ENCODE measurements around the gene FSTL5.
"Not testable (repeated sequence)": the region's sequence is repeated elsewhere in the genome, so short reads cannot be mapped to it uniquely, and the experiment has no call there.

The FSTL5 gene

GRCh38 chr4:161828061-161828460 lies 335.7 kb downstream of the FSTL5 start:
- DNase-seq, result no peak

DNA sequence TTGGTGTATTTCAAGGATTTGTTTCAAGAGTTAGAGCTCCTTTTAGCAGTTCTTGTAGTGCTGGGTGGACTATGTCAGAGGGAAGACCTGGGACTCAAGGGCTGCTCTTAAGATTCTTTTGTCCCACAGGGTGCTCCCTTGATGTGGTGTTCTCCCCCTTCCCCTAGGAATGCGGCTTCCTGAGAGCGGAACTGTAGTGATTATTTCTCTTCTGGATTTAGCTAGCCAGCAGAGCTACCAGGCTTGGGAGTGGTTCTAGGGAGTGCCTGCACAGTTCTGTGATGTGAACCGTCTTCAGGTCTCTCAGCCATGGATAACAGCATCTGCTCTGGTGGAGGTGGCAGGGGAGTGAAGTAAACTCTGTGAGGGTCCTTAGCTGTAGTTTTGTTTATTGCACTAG lies 336.8 kb downstream of the FSTL5 start:
- DNase-seq, result no peak

DNA sequence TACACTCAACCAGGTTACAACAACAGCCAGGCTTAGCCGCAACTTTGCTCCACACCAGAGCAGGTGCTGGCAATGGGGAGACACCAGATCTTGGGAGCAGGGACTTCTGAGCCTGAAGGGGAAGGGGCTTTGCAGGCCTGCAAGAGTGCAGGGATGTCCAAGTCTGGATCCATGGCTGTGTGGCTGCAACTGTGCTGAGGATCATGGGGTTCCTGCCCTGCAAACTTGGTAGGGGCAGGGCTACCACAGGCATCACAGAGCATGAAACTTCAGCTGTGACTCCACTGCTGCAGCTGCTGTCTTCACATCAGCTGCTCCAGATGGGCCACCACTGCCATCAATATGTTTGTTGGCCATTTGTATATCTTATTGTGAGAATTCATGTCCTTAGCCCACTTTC lies 340.4 kb downstream of the FSTL5 start:
- no peak for DNase-seq

- no peak for DNase-seq
These were observed 341.6 kb downstream of the FSTL5 start for GRCh38 chr4:161822174-161822573.

- no peak for DNase-seq
These were observed 345.9 kb downstream of the FSTL5 start for GRCh38 chr4:161817914-161818313.

DNA sequence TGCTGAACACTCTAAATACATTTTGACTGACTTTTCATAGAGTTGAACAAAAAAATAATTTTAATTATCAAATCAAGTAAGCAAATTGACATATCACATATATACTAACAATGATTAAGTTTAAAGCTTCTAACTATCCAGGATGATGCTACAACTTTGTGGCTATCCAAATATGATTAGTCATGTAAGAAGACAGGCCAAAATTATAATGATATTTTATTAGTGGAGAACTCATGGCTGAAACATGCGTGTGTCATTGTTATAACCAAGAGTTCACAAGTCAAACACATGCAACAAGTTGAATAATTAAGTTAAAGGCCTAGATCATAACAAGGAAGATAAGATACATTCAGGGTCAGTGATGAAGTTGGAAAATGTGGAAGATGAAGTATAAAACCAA lies 346.8 kb downstream of the FSTL5 start:
- no peak for DNase-seq

- DNase-seq, result no peak
These were observed 348.0 kb downstream of the FSTL5 start for GRCh38 chr4:161815841-161816240.

GRCh38 chr4:161813889-161814288 lies 349.9 kb downstream of the FSTL5 start:
- no peak for DNase-seq

DNA sequence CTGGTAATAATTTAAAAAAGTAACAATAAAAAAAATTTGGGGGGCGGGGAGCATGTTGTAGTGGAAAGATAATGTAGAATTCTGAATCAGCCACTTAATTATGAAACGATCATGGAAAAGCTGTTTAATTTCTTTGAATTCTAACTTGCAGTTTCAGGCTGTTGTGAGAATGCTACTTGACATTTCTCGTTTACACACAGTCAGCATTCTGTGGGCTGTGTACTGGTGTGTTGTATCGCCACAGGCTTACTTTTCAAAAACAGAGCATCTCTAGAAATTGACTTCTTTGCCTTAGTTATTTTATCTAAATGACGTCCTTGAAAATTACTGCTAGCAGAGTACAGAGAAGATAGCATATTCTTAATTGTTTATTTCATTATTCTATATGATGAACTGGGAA lies 350.4 kb downstream of the FSTL5 start:
- DNase-seq, result no peak

- no peak for DNase-seq
These were observed 360.6 kb downstream of the FSTL5 start for GRCh38 chr4:161803171-161803570.

- DNase-seq, result no peak
These were observed 364.1 kb downstream of the FSTL5 start for GRCh38 chr4:161799710-161800109.

- DNase-seq, result no peak
These were observed 370.8 kb downstream of the FSTL5 start for GRCh38 chr4:161792991-161793390.

DNA sequence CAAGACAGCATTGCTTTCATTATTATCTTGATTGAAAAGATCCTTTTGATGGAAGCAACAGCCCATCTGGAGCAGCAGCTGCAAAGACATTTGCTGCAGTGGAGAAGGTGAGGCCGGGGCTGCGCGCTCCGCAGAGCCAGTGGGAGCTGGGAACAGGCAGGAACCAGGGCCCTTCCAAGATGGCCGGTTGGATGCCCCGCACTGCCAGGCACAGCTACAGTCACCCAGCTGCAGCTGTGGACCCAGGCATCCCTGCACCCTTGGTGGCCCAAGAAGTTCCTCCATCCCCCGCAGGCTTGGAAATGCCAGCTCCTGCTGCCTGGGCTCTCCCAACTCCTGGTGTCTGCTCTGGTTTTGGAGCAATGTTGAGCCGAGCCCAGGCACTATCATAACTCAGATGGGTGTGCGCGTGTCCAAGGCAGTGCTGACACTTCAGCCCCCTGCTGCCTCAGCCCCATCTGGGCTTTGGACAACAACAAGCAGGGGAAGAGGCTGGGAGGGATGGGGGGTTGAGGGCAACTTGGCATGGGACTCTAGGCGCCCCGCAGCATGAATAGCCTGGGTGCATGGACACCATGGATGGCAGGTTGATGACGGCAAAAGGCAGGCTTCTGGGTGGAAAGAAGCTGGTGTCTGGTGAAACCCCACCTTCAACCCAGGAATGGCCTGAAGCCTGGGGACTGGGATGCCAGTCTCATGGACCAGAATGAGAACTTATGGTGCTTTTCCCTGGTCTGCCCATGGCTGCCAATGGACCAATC lies 371.8 kb downstream of the FSTL5 start:
- DNase-seq, result no peak

DNA sequence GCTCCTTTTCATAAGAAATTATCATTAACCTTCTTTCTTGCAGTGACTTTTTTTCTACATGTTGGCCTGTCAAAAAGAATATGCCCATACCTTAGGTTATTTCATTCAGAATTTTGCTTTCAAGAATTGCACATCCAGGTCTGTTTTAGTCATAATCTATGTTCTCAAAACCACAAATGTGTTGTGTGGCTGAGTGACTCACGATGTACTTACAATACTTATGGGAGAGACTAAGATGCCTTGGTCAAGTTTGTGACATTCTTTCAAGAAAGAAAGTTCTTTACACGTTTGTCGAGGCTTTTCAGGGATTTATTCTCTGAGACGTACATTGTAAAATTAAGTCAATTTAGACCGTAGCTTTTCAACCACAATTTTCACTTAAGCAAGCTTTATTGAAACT lies 396.7 kb downstream of the FSTL5 start:
- DNase-seq, result no peak

DNA sequence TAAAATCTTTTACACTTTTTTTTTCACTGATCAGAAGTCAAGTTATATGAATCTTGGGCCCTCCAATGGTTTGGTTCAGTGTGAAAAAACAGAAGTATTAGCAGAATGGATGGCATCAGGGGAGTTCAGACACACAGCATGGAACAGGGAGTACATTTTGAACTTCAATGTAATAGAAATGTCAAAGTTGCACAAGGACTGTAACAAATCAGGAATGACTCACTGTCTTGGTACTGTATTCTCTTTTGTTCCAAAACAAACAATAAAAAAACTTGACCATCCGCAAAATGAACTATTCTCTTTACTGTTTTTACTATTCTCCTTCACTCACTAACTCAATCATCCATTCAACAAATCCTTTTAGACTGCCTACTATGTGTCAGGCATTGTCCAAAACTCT lies 401.0 kb downstream of the FSTL5 start:
- no peak for DNase-seq

GRCh38 chr4:161760008-161760407 lies 403.8 kb downstream of the FSTL5 start:
- no peak for DNase-seq

- DNase-seq, result not testable (repeated sequence)
These were observed 405.4 kb downstream of the FSTL5 start for GRCh38 chr4:161758412-161758811.

GRCh38 chr4:161728929-161729328 lies 434.9 kb downstream of the FSTL5 start:
- DNase-seq, result no peak

GRCh38 chr4:161721947-161722346 lies 441.9 kb downstream of the FSTL5 start:
- no peak for DNase-seq

DNA sequence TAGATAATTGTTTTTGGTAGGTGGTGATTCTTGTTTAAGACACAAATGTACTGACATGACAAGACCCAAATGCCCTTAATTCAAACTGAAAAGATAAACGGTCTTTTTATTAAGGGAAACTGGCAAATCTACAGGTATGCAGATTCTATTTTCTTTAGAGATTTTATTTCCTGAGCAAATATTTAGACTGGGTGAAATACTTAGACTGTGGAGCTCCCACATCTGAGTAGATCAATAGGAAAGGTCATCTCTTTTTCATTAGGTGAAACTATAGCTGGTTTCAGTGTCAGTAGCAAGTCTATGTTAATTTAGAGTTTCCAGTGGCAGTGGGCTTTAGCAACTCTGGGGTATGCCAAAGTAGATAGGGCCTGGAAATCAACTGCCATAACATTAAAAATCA lies 446.7 kb downstream of the FSTL5 start:
- DNase-seq, result no peak

DNA sequence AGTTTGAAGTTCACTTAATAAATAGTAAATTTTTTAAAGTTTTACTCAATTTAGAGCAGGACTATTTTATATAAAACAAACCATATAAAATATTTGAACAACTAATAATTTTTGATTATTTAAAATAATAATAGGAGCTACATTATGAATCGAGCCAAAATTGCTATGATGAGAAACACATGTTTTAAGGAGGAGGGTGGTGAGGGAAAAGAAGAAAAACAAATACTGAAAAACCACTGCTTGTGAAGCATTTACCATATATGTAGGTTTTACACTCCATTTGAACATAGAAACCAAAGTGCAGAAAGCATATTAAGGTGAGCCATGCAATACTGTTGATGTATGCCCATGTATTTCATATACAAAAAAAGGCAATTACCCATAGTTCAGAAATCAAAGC lies 448.9 kb downstream of the FSTL5 start:
- DNase-seq, result no peak

- no peak for DNase-seq
These were observed 449.6 kb downstream of the FSTL5 start for GRCh38 chr4:161714022-161714751.

- DNase-seq, result no peak
These were observed 459.1 kb downstream of the FSTL5 start for GRCh38 chr4:161704653-161705052.

DNA sequence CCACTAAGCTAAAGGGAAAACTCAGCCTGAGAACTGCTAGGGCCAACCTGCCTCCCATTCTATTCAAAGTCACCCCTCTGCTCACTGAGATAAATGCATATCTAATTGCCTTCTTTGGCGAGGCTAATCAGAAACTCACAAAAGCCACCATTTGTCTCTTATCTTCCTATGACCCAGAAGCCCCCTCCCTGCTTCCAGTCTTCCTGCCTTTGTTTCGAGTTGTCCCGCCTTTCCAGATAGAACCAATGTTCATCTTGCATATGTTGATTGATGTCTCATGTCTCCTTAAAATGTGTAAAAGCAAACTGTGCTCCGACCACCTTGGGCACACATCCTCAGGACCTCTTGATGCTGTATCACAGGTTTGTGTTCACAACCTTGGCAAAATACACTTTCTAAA lies 459.8 kb downstream of the FSTL5 start:
- no peak for DNase-seq

DNA sequence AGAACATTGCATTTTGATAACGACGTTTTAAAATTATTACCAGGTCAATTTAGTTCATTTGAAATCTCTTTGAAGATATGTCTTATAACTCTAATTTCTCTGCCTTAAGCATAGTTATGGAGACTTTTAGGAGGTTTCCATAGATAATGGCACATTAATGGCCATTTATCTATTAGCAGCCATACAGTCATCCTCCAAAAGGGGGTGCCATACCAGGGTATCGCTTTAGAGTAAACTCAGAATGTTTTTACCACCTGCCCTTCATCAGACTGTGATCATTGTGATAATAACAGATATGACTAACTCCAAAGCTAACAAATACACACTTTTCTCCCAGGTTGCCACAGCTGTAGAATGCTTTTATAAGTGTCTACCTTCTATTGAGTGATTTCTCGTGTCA lies 461.5 kb downstream of the FSTL5 start:
- no peak for DNase-seq
